Nephron progenitor cell (in vitro differentiated cells): ENCODE measurements around the gene MYO5A.

Experiments used
- DNase-seq: peaks from one replicate; pipeline ENCODE4 v3.0.0; 2021
- H3K27ac Mint-ChIP-seq: 2 replicates; pipeline ENCODE4 v1.8.0; 2021; ENCODE audit warnings: mild to moderate bottlenecking, moderate library complexity, mixed read lengths
- H3K27me3 Mint-ChIP-seq: 2 replicates; pipeline ENCODE4 v1.8.0; 2021; ENCODE audit warnings: mild to moderate bottlenecking, low read depth, mixed read lengths; ENCODE audit not compliant: poor library complexity
- H3K36me3 Mint-ChIP-seq: 2 replicates; pipeline ENCODE4 v1.8.0; 2021; ENCODE audit warnings: low read depth, mixed read lengths
- H3K4me1 Mint-ChIP-seq: 2 replicates; pipeline ENCODE4 v1.8.0; 2021; ENCODE audit warnings: mixed read lengths
- H3K4me3 Mint-ChIP-seq: 2 replicates; pipeline ENCODE4 v1.8.0; 2021; ENCODE audit warnings: mild to moderate bottlenecking, moderate library complexity, mixed read lengths
- H3K9me3 Mint-ChIP-seq: 2 replicates; pipeline ENCODE4 v1.8.0; 2021; ENCODE audit warnings: mild to moderate bottlenecking, moderate library complexity, mixed read lengths
- CTCF ChIP-seq: fragments of 200-600 bp; sonication (generic); IDR thresholded peaks from 2 replicates; pipeline ENCODE4 v1.5.0; 2021; ENCODE audit warnings: antibody characterized with exemption

MYO5A gene

GRCh38 chr15:52337198-52337853 lies 191.4 kb downstream of the MYO5A start:
- no peaks in the 10 kb centered on the region for H3K9me3 Mint-ChIP-seq
- H3K36me3 Mint-ChIP-seq, result no peaks in the 10 kb centered on the region
- H3K27me3 Mint-ChIP-seq, result peaks cover 6% of the 10 kb centered on the region
- no peak for TF ChIP-seq CTCF
- peaks cover 14% of the 10 kb centered on the region for H3K4me1 Mint-ChIP-seq
- DNase-seq, result no peak
- H3K27ac Mint-ChIP-seq, result peak overlapping the region; percentile 72
- no peak overlapping the region for H3K4me3 Mint-ChIP-seq

GRCh38 chr15:52336529-52336928 lies 192.2 kb downstream of the MYO5A start:
- no peak for DNase-seq
- TF ChIP-seq CTCF, result no peak

GRCh38 chr15:52334491-52335160 lies 194.1 kb downstream of the MYO5A start:
- Mint-ChIP-seq H3K36me3 (no peaks in the 10 kb centered on the region), H3K4me1 (peaks cover 14% of the 10 kb centered on the region), H3K27ac (peak overlapping the region; percentile 70), H3K27me3 (peaks cover 3% of the 10 kb centered on the region), H3K4me3 (no peak overlapping the region), H3K9me3 (no peaks in the 10 kb centered on the region)
- no peak for DNase-seq
- no peak for TF ChIP-seq CTCF

More at GRCh38 chr15:52336529-52336928, 192.2 kb downstream of the MYO5A start:
- Mint-ChIP-seq H3K36me3 (no peaks in the 10 kb centered on the region), H3K27me3 (peaks cover 6% of the 10 kb centered on the region), H3K4me1 (peaks cover 14% of the 10 kb centered on the region), H3K4me3 (no peak overlapping the region), H3K9me3 (no peaks in the 10 kb centered on the region), H3K27ac (no peak overlapping the region)

GRCh38 chr15:52331490-52332240 lies 197.0 kb downstream of the MYO5A start:
- Mint-ChIP-seq H3K27me3 (peaks cover 3% of the 10 kb centered on the region), H3K4me1 (no peaks in the 10 kb centered on the region), H3K27ac (no peak overlapping the region), H3K36me3 (no peaks in the 10 kb centered on the region), H3K9me3 (no peaks in the 10 kb centered on the region), H3K4me3 (no peak overlapping the region)
- DNase-seq, result no peak
- TF ChIP-seq CTCF, result no peak

GRCh38 chr15:52329987-52330386 lies 198.7 kb downstream of the MYO5A start:
- no peaks in the 10 kb centered on the region for H3K4me1 Mint-ChIP-seq
- no peak for DNase-seq
- H3K27ac Mint-ChIP-seq, result no peak overlapping the region
- no peaks in the 10 kb centered on the region for H3K27me3 Mint-ChIP-seq
- no peak for TF ChIP-seq CTCF
- H3K36me3 Mint-ChIP-seq, result no peaks in the 10 kb centered on the region
- no peaks in the 10 kb centered on the region for H3K9me3 Mint-ChIP-seq
- H3K4me3 Mint-ChIP-seq, result no peak overlapping the region
